ENCODE results near the gene FBXO8. TPM values are rescaled to one million over a fixed set of nuclear protein-coding genes. Genes with fewer than 3 reads are reported as not detected.

FBXO8 gene
- total RNA-seq, 1 experiment from 2014 or later = 20.3 TPM

DNA sequence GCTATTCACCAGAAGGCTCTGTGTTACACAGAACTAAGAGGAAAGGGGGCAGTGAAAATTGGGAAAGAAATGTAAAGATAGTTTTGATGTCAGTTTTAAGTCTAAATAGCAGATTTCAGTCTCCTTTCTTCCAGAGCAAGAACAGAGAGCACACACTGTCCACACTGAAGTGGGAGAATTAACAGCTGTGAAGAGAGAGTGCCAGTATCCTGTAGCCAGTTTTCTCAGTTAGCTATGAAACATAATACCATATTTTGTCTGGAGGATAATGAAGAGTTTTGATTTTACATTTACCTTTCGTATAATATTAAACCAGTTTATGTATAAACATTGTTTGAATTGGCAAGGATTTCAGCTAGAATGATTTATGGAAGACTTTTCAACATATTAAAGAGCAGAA lies 35.1 kb downstream of the FBXO8 start:
- no peak for DNase-seq (ENCODE audit: low read depth)

DNA sequence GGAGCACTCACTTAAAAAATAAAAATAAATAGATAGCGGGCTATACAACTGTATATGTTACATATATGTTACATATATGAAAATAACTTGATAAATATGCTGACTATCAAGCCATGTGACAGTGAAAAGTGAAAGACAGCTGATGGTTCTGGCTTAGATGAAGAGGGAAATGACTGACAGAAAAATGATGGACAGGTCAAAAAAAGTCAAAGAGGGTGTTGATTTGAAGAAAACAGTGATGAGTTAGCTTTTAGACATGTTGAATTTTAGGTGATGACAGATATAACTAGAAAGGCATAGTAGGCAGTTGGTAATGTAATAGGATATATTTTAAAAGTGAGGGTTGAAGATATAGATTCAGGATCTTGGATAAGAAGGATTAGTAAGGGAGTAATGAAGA lies 37.8 kb downstream of the FBXO8 start:
- no peak for DNase-seq (ENCODE audit: low read depth)

DNA sequence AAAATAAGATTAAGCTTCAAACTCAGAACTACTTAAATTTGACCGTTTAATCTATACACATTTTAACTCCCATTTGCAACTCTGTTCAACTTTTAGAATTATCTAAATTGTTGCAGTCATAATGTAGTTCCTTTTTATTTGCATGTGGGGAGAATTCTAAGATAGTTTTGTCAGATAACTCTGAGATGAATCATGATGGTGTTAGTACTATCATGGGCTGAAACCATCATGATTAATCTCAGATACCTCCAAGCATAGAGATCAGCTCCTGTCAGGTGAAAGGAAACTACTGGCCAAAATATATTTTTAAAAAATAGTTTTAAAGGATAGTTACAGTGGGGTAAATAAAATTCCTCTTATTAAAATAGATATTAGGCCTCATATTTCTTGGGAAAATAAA lies 39.0 kb downstream of the FBXO8 start:
- peak; percentile 50 for DNase-seq (ENCODE audit: low read depth)

DNA sequence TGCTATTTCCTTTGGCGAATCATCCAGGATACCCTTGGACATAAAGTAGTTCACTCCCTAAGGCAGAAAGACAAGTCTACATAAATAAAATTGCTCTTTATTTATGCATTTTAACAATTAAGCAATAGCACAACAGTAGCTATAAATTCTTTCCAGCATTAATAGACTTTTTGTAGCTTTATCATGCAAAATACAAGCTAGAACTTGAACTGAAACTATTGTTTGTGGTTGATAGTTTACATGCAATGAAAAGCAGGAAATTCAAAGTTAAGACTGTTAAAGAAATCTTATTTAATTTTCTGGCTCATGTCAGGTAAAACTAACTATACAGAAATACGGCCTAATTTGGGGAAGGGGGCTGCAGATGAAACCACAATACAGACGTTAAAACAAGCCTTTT lies 42.3 kb downstream of the FBXO8 start:
- no peak for DNase-seq (ENCODE audit: low read depth)

DNA sequence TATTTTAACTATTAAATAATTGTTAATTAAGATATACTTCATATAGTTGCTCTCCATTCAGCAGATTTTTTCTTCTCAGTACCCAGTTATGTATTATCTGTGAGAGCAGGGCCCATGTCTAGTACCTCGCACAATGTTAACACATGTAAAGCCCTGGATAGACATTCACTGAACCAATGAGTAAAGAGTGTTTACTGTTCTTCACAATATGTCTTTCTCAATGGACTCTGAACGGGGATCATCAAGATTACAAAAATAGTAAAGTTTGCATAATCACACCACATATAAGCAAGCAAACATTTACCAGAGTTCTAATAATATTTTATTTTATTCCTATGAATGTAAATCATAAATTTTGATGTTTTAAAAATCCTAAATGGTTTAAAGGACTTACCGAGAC lies 47.1 kb downstream of the FBXO8 start:
- no peak for DNase-seq (ENCODE audit: low read depth)

DNA sequence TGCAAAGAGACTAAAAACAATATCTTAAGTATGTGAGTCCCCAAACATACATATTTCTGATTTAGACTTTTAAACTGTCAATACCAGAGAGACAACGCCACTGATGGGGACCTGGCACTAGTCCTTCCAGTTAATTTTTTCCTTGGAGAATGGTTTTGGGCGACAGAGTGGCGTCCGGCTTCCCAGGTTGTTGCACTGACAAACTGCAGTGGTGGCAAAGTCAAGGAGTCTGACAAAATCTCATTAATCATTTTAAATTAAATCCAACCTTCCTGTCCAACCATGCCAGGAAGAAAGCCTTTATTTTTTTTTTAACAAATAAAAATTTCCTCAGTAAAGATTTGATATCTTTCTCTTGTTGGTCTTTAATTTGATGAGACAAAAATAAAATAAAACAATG lies 52.8 kb downstream of the FBXO8 start:
- DNase-seq (ENCODE audit: low read depth) = no peak

DNA sequence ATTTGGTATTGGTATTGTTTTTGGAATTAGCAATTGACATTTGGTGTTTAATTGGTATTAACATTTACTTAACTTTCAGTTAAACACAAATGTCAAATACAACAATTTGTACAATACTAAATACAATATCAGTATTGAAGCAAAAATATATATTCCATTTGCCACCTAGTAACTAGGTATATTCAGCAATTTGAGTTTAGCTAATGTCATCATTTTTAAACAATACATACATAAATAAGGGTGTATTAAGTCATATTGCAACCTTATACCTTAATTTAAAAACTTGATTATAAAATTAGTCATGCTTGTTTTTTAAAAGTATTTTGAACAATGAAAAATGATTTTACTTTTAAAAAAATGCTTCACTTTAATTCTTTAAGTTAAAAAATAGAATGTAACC lies 53.3 kb downstream of the FBXO8 start:
- no peak for DNase-seq (ENCODE audit: low read depth)

DNA sequence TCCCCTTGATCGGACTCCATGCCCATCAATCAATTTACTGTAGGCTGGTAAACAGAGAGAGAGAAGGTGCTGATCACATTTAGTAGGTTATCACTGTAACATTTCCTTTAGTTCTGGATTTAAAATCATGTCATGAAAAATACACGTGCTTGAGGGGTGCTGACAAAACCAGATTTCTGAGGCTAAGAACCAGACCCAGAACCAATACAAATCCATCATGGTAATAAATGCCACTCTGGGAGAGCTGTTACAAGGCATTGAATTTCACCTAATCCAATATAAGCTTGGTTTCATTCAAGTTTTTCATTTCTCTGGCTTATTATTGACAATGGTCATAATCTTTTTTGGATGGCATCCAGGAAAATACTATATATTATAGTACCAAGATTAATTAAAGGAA lies 54.5 kb downstream of the FBXO8 start:
- no peak for DNase-seq (ENCODE audit: low read depth)

DNA sequence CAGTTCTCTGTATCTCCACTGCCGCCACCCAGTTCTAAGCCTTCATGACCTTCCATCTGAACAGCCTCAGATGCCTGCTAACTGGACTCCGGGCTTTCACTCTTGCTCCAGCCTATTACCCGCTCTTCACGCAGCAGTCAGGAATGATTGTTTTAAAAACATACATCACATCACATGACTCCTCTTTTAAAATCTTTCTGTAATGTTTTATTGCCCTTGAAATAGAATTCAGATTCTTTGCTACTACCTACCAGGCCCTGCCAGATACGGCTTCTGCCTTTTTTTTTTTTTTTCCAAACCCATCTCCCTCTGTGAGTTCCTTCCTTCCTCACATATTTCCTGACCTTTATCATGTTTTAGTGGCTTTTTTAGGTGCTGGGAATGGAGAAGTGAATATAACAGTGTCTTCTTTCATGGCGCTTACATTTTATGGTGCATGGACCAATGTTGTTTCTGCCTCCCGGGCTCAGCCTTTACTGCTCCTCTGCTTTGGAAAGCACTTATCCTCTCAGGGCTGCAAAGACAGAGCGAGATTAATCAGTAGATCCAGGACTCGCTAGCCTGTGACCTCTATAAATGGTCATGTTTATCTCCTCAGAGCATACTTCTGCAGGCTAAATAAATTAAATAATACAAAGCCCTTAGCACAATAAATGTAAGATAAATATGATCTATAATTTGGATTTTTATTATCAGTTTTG lies 58.0 kb downstream of the FBXO8 start:
- DNase-seq (ENCODE audit: low read depth) = no peak

DNA sequence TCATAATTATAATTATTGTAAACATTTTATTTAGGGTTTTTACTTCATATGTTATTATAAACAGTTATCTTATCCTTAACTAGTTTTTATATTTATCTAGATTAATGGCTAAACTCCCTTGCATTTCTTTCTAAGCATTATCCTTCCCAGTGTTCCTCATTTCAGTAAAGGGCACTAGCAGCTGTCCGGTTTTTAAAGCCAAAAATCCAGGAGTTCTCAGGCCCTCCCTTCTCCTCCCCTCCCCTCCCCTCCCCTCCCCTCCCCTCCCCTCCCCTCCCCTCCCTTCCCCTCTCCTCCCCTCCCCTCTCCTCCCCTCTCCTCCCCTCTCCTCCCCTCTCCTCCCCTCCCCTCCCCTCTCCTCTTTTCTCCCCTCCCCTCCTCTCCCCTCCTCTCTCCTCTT lies 58.9 kb downstream of the FBXO8 start:
- no peak for DNase-seq (ENCODE audit: low read depth)

DNA sequence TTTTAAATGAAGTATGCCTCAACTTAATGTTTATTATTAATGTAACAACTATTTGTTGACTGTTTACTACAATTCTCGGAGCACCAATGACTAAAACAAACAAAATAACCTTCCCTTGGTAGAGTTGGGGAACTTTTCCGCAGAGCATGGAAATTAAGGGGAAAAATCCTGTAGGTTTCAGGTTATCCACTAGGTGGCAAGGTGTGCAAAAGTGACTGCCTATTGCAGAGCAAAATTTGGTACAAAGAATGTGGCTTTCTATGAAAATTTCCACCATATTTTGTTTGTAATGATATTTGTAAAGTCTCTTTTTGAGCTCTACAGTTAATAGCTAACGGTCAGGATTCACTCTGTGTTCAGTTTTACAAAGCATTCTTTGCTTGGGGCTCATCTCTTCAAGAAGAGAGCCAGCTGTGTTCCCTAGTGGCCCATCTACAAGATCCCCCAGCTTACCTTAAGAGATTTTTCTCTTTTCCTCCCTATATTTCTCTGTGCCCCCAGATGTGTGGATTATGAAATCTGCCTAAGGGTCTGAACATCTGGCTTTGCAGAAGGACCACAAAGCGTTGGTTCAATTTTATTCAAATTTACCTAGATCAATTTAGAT lies 61.1 kb downstream of the FBXO8 start:
- DNase-seq (ENCODE audit: low read depth) = peak; percentile 28

DNA sequence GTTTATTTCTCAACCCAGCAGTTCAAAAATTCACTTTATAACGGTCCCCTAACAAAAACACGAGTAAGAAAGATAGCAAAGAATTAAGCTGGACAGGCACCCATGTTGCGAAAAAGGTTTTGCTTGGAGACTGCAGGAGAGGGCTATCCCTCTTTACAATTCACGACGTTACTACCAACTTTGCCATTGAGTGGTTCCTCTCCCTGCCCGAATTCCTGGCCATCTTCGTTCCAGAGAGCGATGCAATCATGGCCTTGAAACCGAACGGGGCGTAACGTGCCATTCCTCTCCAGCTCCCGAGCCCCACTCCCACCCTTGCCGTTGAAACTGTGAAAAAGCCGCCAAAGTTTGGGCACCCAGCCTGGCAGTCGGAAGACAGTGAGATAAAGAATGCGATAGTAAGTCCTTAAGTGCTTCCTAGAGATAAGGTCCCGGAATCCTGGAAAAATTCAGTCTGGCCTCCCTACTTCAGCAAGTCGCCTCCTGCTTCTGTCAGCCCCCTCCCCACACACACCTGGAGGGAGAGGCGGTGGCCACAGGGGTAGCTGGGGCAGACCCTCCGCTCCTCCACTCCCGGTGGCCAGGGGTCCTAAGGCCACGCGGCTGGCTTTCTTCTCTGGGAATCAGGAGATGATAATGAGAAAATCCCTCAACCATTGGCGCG lies 65.2 kb downstream of the FBXO8 start:
- DNase-seq (ENCODE audit: low read depth) = no peak

DNA sequence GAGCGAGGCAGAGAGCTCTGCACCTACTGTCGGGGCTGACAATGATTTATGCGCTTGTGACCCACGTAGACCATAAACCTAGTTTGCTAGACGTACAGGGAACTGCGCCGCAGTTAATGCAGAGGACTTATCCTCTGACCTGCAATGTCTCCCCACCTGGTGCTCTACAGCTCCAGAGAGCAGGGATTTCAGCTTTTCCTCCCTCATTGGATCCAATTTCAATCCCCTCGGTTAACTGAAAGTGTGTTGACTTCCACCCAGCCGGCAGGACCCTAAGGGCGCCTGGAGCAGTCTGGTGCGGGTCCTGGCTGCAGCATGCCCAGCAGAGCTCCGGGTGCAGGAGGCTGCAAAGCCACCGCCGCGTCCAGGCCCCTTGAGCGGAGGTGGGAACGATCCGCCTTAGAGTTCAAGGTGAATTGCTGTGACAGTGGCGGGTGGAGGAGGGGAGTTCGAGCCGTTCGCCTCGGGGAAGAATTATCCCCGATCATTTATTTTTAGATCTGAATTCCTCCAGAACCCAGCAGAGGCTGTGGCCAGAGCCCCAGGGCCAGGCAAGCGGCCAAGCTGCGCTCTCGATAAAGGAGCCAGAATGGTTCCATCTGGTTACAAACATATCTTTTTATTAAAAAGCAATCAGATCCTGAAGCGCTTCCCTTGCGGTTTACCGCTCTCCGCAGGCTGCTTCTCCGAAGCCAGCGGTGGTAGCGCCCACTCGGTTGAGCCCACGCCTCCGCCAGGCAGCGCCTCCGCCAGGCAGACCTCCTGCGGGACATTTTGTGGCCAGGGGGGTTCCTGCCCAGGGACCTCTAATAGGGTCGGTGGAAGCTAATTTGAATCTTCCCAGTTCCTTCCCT lies 66.0 kb downstream of the FBXO8 start:
- DNase-seq (ENCODE audit: low read depth) = no peak

DNA sequence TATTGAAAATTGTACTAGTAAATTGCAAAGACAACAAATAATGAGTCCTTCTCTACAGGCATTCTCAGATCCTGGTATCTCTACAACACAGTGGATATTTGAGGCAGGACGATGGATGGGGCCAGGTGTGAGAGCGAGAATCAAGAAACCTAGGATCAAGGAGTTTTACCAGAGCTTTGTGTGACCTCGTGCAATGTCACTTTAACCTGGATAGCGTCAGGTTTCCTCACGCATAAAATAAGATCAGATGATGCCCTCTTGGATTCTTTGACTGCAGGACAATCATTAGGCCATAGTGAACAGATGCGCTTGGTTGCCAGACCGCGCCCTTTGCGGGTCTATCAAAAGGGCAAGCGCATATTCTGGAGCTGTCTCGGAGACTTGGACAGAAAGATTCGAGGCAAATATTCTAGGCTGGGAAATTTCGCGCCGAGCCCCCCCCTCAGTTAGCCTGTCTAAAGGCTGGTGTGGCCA lies 66.6 kb downstream of the FBXO8 start:
- no peak for DNase-seq (ENCODE audit: low read depth)

DNA sequence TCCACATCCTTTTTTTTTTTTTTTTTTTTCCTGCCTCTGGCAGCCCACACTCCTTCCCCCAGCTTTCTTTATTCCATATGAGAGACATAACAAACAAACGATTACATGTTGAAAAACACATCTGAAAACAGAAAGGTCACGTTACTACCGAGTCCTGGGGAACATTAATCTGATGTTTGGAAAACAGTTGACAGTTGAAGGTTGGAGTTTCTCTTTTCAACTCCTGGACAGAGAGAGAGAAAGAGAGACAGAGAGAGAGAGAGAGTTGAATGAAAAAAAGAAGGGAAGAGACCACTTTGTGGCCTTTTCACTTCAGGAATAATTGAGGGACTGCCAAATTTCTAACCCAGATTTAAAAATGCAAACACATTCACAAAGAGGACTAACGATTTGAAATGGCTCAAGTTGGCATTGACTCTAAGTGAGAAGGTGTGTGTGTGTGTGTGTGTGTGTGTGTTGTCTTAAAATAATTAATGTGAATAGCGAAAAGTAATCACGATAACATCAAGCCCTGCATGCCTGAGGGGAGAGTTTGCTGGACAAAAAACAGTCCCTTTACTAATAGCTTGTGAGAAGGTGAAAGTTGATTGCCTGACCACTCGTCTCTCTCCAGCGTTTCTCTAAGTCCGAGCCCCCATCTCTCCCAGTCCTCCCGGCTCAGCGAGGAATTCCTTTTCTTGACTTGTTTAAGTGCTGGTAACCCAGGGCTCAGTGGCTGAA lies 67.3 kb downstream of the FBXO8 start:
- DNase-seq (ENCODE audit: low read depth) = no peak

DNA sequence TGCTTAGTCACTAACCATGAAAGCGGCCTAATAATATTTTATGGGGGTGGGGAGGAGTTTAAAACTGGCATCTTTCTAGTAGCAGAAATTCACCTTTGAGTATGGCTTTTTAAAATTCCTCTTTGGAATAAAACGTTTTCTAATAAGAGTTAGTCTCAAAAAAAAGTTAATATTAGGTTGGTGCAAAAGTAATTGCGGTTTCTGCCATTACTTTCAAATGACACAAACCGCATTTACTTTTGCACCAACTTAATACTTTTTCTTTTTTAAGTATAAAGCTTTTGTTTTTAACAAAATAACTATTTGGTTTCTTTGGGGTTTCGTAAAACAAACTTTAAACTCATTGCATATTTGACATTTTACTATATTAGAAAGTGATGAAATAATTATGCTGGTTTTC lies 68.4 kb downstream of the FBXO8 start:
- DNase-seq (ENCODE audit: low read depth) = no peak

DNA sequence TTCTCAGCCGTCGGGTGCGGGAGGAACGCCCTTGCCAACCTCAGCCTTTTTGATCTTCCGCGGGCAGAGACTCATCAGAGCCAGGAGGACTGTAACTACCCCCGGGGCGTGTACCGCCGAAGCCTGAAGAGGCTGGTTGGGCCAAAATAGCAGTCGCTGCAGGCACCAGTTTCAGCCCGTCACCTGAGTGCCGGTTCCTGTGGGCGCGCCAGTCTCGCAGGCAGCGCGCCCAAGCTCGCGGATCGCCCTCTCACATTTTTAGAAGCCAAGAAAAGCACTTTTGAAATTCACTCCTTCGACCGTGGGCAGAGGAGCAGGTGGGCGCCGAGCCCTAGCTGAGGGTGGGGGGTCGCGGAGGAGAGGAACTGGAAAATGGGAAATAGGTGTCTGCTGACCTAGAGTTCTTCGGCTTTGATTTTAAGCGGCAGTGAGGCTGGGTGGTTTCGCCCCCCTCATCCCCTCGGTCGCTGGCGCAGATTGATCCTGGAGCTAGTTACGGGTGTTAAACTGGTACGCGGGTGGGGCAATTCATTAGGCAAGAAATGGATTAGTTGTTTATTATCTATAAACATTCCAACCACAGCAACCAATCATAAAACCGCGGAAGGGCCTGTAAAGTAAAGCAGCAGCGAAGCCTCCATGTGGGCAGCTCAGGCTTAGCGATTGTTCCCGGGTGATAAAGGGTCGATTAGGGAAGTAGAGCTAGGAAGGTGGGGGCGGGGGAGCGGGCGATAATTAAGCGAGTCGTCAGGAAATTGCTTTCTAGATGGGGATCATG lies 69.2 kb downstream of the FBXO8 start:
- no peak for DNase-seq (ENCODE audit: low read depth)

DNA sequence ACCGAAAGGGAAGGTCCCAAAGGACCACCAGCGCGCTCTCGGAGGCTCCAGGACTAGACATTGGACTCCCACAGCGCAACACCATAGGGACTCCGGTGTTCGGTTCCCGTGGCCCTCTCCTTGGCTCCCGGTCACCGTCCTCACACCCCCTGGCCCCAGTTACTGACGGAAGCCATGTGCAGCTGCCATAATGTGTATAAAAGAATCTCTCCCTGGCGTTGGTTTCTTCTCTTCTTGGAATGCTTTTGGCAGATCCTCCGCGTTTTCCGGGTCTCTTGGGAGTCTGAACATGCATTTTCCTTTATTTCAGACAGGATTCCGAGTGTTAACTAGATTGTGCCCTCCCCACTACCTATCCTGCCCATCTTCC lies 69.8 kb downstream of the FBXO8 start:
- no peak for DNase-seq (ENCODE audit: low read depth)

DNA sequence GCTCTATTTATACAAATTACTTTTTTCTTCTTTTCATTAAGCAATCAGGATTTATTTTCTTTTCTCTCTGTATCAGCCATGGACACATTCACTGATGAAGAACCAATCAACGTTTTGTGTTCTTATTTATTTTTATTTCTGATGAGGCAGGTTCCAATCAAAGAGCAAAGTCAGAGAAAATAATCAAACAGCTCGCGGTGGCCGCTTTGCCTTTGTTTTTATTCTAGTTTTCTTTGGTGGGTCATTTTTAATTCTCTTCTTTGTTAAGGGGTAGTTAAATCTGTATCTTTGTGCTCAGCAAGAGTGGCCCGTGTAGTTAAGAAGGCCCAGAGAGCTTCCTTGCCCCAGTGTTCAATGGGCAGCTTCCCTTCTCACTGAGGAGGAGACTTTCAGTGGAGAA lies 71.4 kb downstream of the FBXO8 start:
- DNase-seq (ENCODE audit: low read depth) = no peak

DNA sequence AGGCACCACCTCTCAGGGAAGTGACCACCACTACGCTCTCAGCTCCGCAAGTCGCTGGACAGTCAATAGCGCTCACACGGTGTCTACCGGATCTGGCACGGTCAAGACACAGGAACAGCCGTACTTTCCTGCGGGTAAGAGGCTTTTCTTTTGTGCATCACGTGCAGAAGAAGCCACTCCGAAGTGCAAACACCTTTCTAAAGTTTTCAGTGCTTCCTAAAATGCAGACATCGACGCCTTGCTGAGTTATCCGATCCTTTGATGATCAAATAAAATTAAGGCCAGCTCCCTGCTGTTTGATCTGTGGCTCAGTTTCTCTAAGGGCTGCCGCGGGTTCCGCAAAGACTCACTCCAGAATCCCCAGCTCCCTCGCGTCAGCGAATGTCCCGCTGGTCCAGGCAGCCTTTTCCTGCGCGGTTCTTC lies 71.8 kb downstream of the FBXO8 start:
- no peak for DNase-seq (ENCODE audit: low read depth)
